HG03097 (cell line): ENCODE data around the gene AMN.

ENCODE experiments used
- ATAC-seq: cut with Tn5 transposase; IDR thresholded peaks from one replicate; pipeline ENCODE4 v1.9.1; 2021; ENCODE audit not compliant: unreplicated experiment, low FRiP score

AMN gene

DNA sequence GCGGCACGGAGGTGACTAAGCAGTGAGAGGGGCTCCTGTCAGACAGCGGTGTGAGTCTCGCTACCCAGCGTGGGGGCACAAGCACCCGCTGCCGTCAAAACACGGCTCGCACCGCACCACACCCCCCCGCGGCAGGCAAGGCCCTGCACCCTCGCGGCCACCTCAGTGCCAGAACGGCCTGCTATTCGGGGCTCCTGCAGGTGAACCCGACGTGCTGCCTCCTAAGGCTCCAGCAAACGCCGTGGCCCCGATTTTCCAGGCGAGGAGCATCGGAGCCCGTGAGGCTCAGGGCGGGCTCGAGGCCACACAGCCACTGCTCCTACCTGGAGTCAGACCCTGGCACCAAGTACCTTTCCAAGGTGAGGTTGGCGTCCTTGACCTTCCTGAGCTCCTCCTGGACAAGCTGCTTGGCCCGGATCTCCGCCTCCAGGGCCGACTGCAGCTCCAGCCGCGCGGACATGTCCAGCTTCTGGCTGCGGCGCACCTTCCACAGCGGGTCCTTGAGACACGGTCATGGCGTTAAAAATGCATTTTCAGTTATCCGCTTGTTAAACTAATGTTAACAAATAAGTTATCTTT, 41.8 kb downstream of the AMN start:
- no peak for ATAC-seq

DNA sequence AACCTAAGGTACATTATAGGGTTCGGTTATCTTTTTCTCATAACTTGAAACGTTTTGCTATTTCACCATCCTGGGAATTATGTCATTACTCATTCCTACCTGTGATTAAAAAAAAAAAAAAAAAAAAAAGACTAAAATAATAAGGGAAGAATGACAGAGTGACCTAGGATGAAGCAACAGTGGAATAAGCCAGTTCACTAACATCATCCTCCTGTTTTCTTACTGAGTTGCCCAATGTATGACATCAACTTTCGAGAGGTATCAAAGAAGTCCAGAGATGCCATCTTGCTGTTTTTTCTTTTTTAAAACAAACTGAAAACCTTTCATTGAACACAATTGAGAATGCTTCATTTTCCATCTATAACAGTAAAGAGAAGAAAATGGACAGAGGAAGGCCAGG, 42.8 kb downstream of the AMN start:
- no peak for ATAC-seq

DNA sequence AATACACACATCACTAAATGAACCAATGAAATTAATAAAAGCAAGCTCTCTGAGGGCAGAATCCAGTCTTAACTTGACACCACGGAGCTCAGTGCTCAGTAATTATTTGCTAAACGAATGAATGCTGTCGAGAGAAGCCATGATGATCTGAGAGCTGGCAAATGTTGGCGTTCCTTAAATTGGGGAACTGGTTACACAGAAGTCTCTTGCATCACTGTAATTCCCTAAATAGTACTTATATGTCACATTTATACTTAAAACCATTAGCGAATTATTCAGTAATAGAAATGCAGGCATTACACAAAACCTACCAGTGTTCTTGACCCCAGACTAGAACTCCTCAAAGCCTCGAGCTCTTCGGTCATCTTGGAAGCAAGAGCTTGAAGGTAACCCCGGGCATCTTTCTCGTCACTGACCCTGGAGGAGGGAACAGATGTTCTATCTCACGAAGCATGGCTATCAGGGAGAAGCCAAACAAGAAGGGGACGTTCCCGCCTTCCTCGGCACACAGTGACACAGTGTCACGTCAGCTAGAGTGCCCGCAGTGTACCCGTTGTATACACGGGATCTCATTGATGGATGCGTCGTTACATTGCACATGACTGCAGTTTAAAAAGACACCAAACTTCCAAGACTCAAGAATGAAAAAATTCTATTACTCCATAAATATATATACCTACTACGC, 43.6 kb downstream of the AMN start:
- ATAC-seq, result no peak

DNA sequence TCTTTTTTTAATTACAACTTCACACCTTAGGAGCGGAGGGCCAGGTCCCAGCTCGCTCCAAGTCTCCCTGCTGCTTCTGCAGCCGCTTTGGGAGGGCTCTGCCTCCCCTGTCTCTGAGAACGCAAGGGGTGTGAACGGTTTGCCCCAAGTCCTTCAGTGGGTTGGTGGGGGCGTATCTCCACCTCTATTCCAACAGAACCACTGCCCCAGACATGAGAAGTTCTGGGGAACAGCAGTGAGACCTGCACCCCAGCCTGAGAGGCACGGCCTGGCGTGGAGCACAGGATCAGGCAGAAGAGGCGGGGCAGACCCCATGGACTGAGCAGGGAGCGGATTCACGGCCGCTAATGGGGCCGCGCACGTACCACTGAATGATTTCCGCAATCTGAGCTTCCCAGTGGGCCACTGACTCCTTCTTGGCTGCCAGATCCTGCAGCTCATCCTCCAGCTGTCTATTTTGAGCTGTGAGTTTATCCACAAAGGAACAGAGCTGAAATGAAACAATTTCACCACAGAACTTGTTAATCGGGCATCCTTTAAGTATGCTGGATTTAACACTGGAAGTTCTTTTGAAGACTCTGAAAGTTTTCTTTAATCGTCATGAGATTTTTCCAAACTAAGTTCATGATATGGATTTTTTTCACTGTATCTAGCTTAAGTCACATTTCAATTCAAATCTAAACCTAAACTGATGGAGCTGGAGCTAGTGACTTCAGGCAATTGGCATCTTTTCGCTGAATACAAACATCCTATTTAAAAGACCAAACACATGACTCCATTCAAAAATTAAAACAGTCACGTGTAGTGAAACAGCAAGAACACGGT, 44.4 kb downstream of the AMN start:
- ATAC-seq, result no peak

DNA sequence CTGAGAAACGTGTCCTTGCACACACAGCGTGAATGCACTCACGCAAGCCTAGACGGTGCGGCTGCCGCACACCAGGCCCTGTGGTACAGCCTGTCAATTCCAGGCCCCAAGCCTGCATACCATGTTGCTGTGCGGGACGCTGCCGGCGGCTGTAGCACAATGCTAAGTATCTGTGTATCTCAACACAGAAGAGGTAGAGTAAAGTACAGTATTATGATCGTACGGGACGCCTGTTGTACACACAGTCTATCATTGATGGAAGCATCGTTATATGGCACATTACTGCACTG, 45.0 kb downstream of the AMN start:
- no peak for ATAC-seq

DNA sequence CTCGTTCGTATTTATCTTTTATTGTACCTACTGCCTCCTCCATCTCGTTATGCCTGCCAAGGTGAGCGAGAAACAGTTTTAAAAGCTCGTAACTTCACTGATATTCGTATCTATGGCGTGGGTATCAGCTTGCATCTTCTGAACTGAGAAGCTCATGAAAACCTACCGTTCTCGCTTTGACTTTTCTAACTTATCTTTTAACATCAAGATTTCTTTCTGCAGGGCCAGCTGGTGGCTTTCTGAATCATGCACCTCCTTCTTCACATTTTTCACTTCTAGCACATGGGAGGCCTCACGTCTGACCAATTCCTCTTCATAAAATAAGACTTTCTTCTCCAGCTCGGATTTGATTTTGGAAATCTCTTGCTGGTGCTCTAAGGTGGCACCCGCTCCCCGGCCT, 45.8 kb downstream of the AMN start:
- ATAC-seq, result no peak

DNA sequence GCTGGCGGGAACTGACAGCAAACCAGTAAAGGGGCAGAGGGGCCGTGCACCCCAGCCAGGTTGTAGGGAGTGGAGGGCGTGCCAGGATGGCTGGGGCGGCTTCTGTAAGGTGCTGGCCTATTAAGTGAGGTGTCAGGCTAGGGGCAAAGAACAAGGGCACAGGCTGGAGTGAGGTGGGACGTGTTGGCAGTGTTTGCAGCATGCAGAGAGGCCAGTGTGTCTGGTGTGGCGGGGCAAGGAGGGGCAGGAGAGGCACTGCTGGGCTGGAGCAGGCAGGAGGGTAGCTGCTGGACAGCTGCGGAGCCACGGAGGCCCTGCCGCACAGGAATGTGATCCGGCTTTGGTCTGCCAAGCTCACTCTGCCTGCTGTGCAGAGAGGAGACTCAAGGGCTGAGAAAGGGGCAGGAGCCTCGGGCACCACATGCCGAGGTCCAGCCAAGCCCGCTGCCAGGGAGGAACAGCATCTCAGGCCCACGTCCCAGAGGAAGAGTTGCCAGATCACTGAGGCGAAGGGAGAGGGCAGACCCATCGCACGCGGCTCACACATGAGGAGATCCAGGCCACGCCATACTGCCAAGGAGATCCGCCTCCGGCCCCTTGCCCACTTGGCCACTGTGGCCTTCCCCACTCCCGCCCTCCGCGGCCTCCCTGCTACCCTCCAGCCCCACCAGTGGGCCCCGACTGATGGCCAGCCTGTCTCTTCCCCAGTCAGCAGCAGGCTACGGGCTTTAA, 46.8 kb downstream of the AMN start:
- no peak for ATAC-seq

DNA sequence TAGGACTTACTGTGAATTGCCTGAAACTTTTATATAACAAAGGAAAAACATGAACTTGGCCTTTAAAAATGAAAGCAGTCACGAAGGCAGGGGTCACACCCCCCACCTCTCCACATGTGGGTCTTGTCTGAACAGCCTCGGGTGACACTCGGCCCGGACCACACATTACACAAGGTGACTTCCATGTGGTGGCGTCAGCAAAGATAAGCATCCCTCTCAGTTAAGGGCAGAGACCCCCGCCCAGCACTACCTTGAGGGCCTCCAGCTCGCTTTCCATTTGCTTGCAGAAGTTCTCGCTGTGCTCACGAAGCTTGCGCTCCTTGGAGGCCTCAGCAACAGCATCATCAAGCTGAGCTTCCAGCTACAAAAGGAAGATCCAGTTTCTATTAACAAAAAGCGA, 47.4 kb downstream of the AMN start:
- no peak for ATAC-seq

DNA sequence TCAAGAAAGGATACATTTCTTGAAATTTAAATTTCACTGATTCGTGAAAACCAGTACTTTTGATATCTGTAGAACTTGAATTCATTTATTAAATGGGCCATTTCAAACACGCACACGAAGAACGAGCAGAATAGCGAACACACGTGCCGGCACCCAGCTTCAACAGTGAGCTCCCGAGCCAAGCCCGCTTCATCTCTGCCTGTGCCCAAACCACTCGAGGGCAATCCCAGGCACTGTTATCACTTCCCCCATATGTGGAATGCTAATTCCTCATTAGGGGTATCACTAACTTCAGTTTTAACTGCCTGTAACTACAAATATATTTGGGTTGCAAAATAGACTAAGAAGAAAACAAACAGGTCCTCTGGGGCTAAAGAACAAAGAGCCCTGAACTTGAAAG, 48.0 kb downstream of the AMN start:
- ATAC-seq, result no peak

DNA sequence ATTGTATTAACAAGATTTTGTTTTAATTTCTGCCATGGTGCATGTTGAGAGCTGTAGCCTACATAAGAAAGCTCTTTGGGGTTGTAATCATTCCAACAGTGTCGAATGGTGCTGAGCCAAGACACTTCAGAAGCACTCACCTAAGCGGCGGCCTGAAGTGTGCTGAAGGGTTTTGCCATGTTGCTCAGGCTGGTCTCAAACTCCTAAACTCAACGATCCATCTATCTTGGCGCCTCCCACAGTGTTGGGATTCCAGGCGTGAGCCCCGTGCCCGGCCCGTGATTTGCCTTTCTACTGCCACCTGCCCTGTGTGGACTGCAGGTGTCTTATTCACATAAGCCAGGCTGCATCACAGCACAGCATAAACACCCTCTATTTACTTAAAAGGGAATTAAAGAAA, 48.9 kb downstream of the AMN start:
- no peak for ATAC-seq

DNA sequence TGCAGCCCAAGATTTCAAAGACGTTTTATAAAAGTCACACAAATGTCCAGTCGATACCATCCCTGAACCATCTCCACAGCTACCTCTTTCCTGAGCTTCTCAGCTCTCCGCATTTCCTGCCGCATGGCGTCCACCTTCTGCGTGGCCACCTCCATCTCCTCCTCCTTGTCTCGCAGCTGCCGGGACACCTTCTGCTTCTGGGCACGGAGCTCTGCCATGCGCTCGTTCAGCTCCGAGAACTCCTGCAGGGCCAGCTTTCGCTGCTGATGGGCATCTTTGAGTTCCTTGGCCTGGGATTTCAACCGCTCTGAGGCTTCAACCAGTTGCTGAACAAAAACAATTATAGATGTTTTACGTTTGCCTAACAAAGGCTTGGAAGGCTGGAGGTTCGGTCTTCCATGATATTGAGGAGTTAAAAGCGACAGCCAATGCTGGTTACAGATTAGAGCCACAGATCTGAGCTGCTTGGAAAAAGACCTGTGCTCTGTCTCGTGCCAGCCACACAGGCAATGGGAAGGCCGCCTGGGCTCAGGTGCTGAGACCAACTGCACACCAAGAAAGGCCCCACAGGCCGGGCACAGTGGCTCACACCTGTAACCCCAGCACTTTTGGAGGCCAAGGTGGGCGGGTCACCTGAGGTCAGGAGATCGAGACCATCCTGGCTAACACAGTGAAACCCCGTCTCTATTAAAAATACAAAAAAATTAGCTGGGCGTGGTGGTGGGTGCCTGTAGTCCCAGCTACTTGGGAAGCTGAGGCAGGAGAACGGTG, 49.6 kb downstream of the AMN start:
- ATAC-seq, result no peak

DNA sequence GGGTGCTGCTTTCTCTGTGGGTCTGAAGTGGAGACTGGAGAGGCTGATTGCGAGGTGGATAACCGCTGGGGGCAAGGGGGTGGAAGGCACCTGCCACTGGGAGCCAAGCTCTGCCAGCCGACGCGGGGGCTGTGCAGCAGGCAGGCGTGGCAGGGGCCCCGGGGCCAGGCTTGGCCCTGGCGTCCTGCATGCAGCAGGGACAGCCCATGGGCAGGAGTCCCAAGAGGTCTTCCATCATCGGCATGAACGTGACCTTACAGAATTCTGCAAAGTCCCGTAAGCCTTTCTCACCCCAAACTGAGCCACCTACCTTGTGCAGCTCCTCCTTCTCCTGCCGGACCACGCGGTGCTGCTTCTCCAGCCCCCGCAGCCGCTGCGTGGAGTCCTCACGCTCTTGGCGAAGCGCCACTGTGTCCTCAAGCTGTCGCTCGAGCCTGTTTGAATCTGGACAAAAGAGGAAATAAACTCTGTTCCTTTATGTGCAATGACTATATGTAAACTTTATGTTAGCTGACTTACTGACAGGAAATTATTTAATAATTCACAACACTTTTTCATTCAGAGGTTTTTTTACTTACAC, 51.3 kb downstream of the AMN start:
- ATAC-seq, result no peak

DNA sequence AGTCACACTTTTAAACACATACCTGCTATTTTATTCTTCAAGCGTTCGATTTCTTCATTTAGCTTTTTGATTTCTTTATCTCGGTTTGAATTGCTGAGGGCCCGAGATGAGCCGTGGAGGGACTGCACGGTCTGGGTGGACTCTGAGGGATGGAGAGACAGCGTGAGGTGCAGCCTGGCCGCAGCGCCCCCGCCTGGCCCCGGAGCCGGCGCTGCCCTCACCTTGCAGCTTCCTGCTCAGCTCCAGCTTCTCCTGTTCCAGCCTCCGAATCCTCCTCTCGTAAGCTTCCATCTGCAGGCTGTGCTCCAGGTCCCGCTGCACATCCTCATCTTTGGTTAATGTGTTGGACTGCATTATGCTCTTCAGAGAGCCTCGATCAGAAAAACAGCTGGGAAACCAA, 53.2 kb downstream of the AMN start:
- no peak for ATAC-seq

DNA sequence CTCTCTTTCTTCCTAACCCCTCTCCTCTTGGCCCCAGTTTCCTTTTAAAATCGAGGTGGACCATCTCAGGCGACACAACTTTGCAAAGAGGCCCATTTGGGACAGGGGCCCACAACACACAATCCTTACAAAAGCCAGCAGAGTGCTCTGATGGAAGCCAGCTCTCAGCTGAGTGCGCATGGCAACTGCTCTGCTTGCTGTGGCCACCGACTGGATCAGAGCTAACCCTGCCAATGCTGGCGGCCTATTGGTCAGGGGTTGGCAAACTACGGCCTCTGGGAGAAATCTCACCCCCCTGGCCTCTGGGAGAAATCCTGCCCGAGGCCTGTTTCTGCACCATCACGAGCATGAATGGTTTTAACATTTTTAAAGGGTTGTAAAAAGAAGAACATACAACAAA, 55.0 kb downstream of the AMN start:
- ATAC-seq, result no peak

DNA sequence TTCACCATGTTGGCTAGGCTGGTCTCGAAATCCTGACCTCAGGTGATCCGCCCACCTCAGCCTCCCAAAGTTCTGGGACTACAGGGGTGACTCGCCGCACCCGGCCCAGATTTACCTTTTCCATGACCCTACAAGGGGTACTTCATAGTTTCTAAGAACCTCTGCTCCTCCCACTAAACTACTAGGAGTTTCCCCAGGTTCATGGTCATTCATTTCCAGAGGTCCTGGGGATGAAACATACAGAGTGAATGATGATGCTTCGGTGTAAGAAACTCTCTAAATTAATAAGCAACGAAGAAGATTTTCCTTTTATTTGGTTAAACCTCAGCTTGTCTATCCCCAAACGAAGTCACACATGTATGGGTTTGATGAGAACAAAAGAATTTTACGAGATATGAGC, 56.9 kb downstream of the AMN start:
- no peak for ATAC-seq

DNA sequence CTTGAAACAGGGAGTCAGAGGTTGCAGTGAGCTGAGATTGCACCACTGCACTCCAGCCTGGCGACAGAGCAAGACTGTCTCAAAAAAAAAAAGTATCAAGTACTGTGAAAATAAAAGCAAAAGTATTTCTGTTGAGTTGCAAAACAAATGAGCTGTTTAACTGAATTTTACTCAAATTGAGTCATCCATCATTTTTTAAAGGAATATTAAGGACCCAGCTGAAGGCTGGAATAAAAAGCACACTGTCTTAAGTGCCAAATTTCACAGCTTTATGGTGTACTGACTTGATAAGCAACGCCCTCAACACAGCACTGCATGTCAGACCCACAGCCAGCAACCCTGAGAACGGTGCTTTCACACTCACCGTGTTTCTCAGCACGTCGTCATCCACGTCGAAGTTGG, 57.9 kb downstream of the AMN start:
- no peak for ATAC-seq
